ENCODE results near the gene ANXA5. TPM values are rescaled to one million over a fixed set of nuclear protein-coding genes. Genes with fewer than 3 reads are reported as not detected.
"Not testable (repeated sequence)": the region's sequence is repeated elsewhere in the genome, so short reads cannot be mapped to it uniquely, and the experiment has no call there.

The ANXA5 gene
- total RNA-seq, 1 donor from 2014 or later: 128 TPM

GRCh38 chr4:121666091-121666679, 30.6 kb downstream of the ANXA5 start:
- Mint-ChIP-seq H3K27ac (no peak overlapping the region), H3K4me1 (ENCODE audit: low read depth) (no peaks in the 10 kb centered on the region), H3K9me3 (no peaks in the 10 kb centered on the region), H3K4me3 (no peak overlapping the region), H3K27me3 (ENCODE audit: insufficient read depth) (no peaks in the 10 kb centered on the region), H3K36me3 (ENCODE audit: low read depth) (peaks cover 46% of the 10 kb centered on the region)
- DNase-seq (ENCODE audit: low spot score): no peak
- intact Hi-C loops (cut with micrococcal nuclease): no loop called here

GRCh38 chr4:121665371-121665770, 31.4 kb downstream of the ANXA5 start:
- no peak overlapping the region for H3K4me3 Mint-ChIP-seq
- intact Hi-C loops (cut with micrococcal nuclease): no loop called here
- no peaks in the 10 kb centered on the region for H3K27me3 Mint-ChIP-seq (ENCODE audit: insufficient read depth)
- no peak for DNase-seq (ENCODE audit: low spot score)
- no peak overlapping the region for H3K27ac Mint-ChIP-seq
- H3K4me1 Mint-ChIP-seq (ENCODE audit: low read depth): no peaks in the 10 kb centered on the region
- no peaks in the 10 kb centered on the region for H3K9me3 Mint-ChIP-seq
- peaks cover 44% of the 10 kb centered on the region for H3K36me3 Mint-ChIP-seq (ENCODE audit: low read depth)

- Mint-ChIP-seq H3K36me3 (ENCODE audit: low read depth) (peaks cover 25% of the 10 kb centered on the region), H3K9me3 (no peaks in the 10 kb centered on the region), H3K4me3 (no peak overlapping the region), H3K4me1 (ENCODE audit: low read depth) (no peaks in the 10 kb centered on the region), H3K27ac (no peak overlapping the region), H3K27me3 (ENCODE audit: insufficient read depth) (no peaks in the 10 kb centered on the region)
- no peak for DNase-seq (ENCODE audit: low spot score)
- intact Hi-C loops (cut with micrococcal nuclease): no loop called here
These were observed 34.6 kb downstream of the ANXA5 start for GRCh38 chr4:121662225-121662624.

- intact Hi-C loops (cut with micrococcal nuclease); H3K9me3 Mint-ChIP-seq: not testable (repeated sequence)
These were observed 36.4 kb downstream of the ANXA5 start for GRCh38 chr4:121660175-121660933.

GRCh38 chr4:121658125-121658524, 38.7 kb downstream of the ANXA5 start:
- Mint-ChIP-seq H3K27ac (no peak overlapping the region), H3K36me3 (ENCODE audit: low read depth) (peaks cover 3% of the 10 kb centered on the region), H3K27me3 (ENCODE audit: insufficient read depth) (no peaks in the 10 kb centered on the region), H3K9me3 (no peaks in the 10 kb centered on the region), H3K4me3 (no peak overlapping the region), H3K4me1 (ENCODE audit: low read depth) (no peaks in the 10 kb centered on the region)
- DNase-seq (ENCODE audit: low spot score): no peak
- intact Hi-C loops (cut with micrococcal nuclease): no loop called here

More at GRCh38 chr4:121660175-121660933, 36.4 kb downstream of the ANXA5 start:
- not testable (repeated sequence) for H3K27ac Mint-ChIP-seq; H3K4me1 Mint-ChIP-seq (ENCODE audit: low read depth); H3K27me3 Mint-ChIP-seq (ENCODE audit: insufficient read depth); DNase-seq (ENCODE audit: low spot score); H3K4me3 Mint-ChIP-seq
- peaks cover 14% of the 10 kb centered on the region for H3K36me3 Mint-ChIP-seq (ENCODE audit: low read depth)

- no peak for DNase-seq (ENCODE audit: low spot score)
- Mint-ChIP-seq H3K4me3 (no peak overlapping the region), H3K4me1 (ENCODE audit: low read depth) (no peaks in the 10 kb centered on the region), H3K27ac (no peak overlapping the region), H3K27me3 (ENCODE audit: insufficient read depth) (peaks cover 13% of the 10 kb centered on the region), H3K9me3 (no peaks in the 10 kb centered on the region), H3K36me3 (ENCODE audit: low read depth) (no peaks in the 10 kb centered on the region)
- intact Hi-C loops (cut with micrococcal nuclease): loop anchor here (1.0 kb wide), 3 partner anchors 172 to 285 kb away; no protein-coding TSS in a partner anchor
These were observed 40.5 kb downstream of the ANXA5 start for GRCh38 chr4:121656269-121656641.

GRCh38 chr4:121655320-121656268, 41.2 kb downstream of the ANXA5 start:
- DNase-seq (ENCODE audit: low spot score): no peak
- no peaks in the 10 kb centered on the region for H3K9me3 Mint-ChIP-seq
- H3K4me3 Mint-ChIP-seq: no peak overlapping the region
- intact Hi-C loops (cut with micrococcal nuclease): loop anchor here (1.0 kb wide), 3 partner anchors 171 to 284 kb away; no protein-coding TSS in a partner anchor
- no peak overlapping the region for H3K27ac Mint-ChIP-seq
- no peaks in the 10 kb centered on the region for H3K4me1 Mint-ChIP-seq (ENCODE audit: low read depth)
- peaks cover 13% of the 10 kb centered on the region for H3K27me3 Mint-ChIP-seq (ENCODE audit: insufficient read depth)
- H3K36me3 Mint-ChIP-seq (ENCODE audit: low read depth): no peaks in the 10 kb centered on the region

- H3K36me3 Mint-ChIP-seq (ENCODE audit: low read depth): no peaks in the 10 kb centered on the region
- H3K4me3 Mint-ChIP-seq: no peak overlapping the region
- intact Hi-C loops (cut with micrococcal nuclease): no loop called here
- no peak overlapping the region for H3K27ac Mint-ChIP-seq
- no peak for DNase-seq (ENCODE audit: low spot score)
- no peaks in the 10 kb centered on the region for H3K4me1 Mint-ChIP-seq (ENCODE audit: low read depth)
- H3K9me3 Mint-ChIP-seq: no peaks in the 10 kb centered on the region
- H3K27me3 Mint-ChIP-seq (ENCODE audit: insufficient read depth): peaks cover 13% of the 10 kb centered on the region
These were observed 42.0 kb downstream of the ANXA5 start for GRCh38 chr4:121654738-121655137.

- Mint-ChIP-seq H3K36me3 (ENCODE audit: low read depth) (no peaks in the 10 kb centered on the region), H3K4me1 (ENCODE audit: low read depth) (no peaks in the 10 kb centered on the region), H3K4me3 (no peak overlapping the region), H3K9me3 (no peaks in the 10 kb centered on the region), H3K27ac (no peak overlapping the region), H3K27me3 (ENCODE audit: insufficient read depth) (peaks cover 15% of the 10 kb centered on the region)
- DNase-seq (ENCODE audit: low spot score): no peak
- intact Hi-C loops (cut with micrococcal nuclease): no loop called here
These were observed 42.8 kb downstream of the ANXA5 start for GRCh38 chr4:121653986-121654385.

GRCh38 chr4:121653214-121653613, 43.6 kb downstream of the ANXA5 start:
- Mint-ChIP-seq H3K4me3 (no peak overlapping the region), H3K36me3 (ENCODE audit: low read depth) (no peaks in the 10 kb centered on the region), H3K27me3 (ENCODE audit: insufficient read depth) (peaks cover 15% of the 10 kb centered on the region), H3K27ac (no peak overlapping the region), H3K9me3 (no peaks in the 10 kb centered on the region), H3K4me1 (ENCODE audit: low read depth) (no peaks in the 10 kb centered on the region)
- intact Hi-C loops (cut with micrococcal nuclease): no loop called here
- no peak for DNase-seq (ENCODE audit: low spot score)

- H3K36me3 Mint-ChIP-seq (ENCODE audit: low read depth): no peaks in the 10 kb centered on the region
- H3K27me3 Mint-ChIP-seq (ENCODE audit: insufficient read depth): peaks cover 15% of the 10 kb centered on the region
- H3K4me1 Mint-ChIP-seq (ENCODE audit: low read depth): no peaks in the 10 kb centered on the region
- H3K9me3 Mint-ChIP-seq: no peaks in the 10 kb centered on the region
- intact Hi-C loops (cut with micrococcal nuclease): no loop called here
- H3K4me3 Mint-ChIP-seq: no peak overlapping the region
- H3K27ac Mint-ChIP-seq: no peak overlapping the region
- no peak for DNase-seq (ENCODE audit: low spot score)
These were observed 45.2 kb downstream of the ANXA5 start for GRCh38 chr4:121651597-121651996.

- no peaks in the 10 kb centered on the region for H3K9me3 Mint-ChIP-seq
- no peaks in the 10 kb centered on the region for H3K4me1 Mint-ChIP-seq (ENCODE audit: low read depth)
- H3K27me3 Mint-ChIP-seq (ENCODE audit: insufficient read depth): peaks cover 17% of the 10 kb centered on the region
- H3K36me3 Mint-ChIP-seq (ENCODE audit: low read depth): no peaks in the 10 kb centered on the region
- intact Hi-C loops (cut with micrococcal nuclease): no loop called here
- H3K4me3 Mint-ChIP-seq: no peak overlapping the region
- DNase-seq (ENCODE audit: low spot score): no peak
- H3K27ac Mint-ChIP-seq: no peak overlapping the region
These were observed 46.0 kb downstream of the ANXA5 start for GRCh38 chr4:121650741-121651140.

- Mint-ChIP-seq H3K27me3 (ENCODE audit: insufficient read depth) (peaks cover 20% of the 10 kb centered on the region), H3K27ac (no peak overlapping the region), H3K9me3 (no peaks in the 10 kb centered on the region), H3K4me3 (no peak overlapping the region), H3K36me3 (ENCODE audit: low read depth) (no peaks in the 10 kb centered on the region), H3K4me1 (ENCODE audit: low read depth) (no peaks in the 10 kb centered on the region)
- DNase-seq (ENCODE audit: low spot score): no peak
- intact Hi-C loops (cut with micrococcal nuclease): no loop called here
These were observed 48.3 kb downstream of the ANXA5 start for GRCh38 chr4:121648516-121648915.
